Measurements from ENCODE around the gene GBX1. TPM values are rescaled to one million over a fixed set of nuclear protein-coding genes. Genes with fewer than 3 reads are reported as not detected.

GBX1 gene
- total RNA-seq, 6 experiments from 2014 or later: not detected

- no peak overlapping the region for H3K27ac ChIP-seq
- ATAC-seq (no peak), DNase-seq (peak in 1 of 3 donors; percentile 46)
- no peaks in the 10 kb centered on the region for H3K4me1 ChIP-seq
- intact Hi-C loops (cut with DNase I): no loop called here
- H3K36me3 ChIP-seq: peaks cover 0 to 35% (median 12%) of the 10 kb centered on the region in 4 donors
- no peak for TF ChIP-seq POLR2A (IDR thresholded peaks at IDR 0.05)
- no peak for TF ChIP-seq CTCF (IDR thresholded peaks at IDR 0.05)
- H3K27me3 ChIP-seq: no peaks in the 10 kb centered on the region
- no peak overlapping the region for H3K4me3 ChIP-seq
- no peaks in the 10 kb centered on the region for H3K9me3 ChIP-seq
- WGBS (ENCODE audit: insufficient coverage, low coverage, low lambda C conversion rate, missing lambda C conversion rate): 83% methylated on average over 1 of the region's 5 CpGs
These were observed 32.0 kb downstream of the GBX1 start for GRCh38 chr7:151135525-151135845.

- ATAC-seq: no peak
- 86% methylated on average over 10 of the region's 14 CpGs for WGBS (ENCODE audit: insufficient coverage, low coverage, low lambda C conversion rate, missing lambda C conversion rate)
These were observed 32.6 kb downstream of the GBX1 start for GRCh38 chr7:151134743-151135524.

GRCh38 chr7:151133986-151134742 lies 33.3 kb downstream of the GBX1 start:
- intact Hi-C loops (cut with DNase I): no loop called here
- no peak for ATAC-seq
- Histone ChIP-seq H3K27ac (no peak overlapping the region), H3K4me1 (no peaks in the 10 kb centered on the region), H3K4me3 (no peak overlapping the region), H3K27me3 (no peaks in the 10 kb centered on the region), H3K9me3 (no peaks in the 10 kb centered on the region), H3K36me3 (peaks cover 0 to 40% (median 14%) of the 10 kb centered on the region in 4 donors)
- DNase-seq: peak in 1 of 3 donors; percentile 31
- no peak for TF ChIP-seq CTCF (IDR thresholded peaks at IDR 0.05)
- TF ChIP-seq POLR2A (IDR thresholded peaks at IDR 0.05): no peak
- WGBS (ENCODE audit: insufficient coverage, low coverage, low lambda C conversion rate, missing lambda C conversion rate): 98% methylated on average over 8 of the region's 24 CpGs

More at GRCh38 chr7:151134743-151135524, 32.6 kb downstream of the GBX1 start:
- no peaks in the 10 kb centered on the region for H3K4me1 ChIP-seq
- no peak overlapping the region for H3K4me3 ChIP-seq
- no peaks in the 10 kb centered on the region for H3K9me3 ChIP-seq
- H3K27ac ChIP-seq: no peak overlapping the region
- intact Hi-C loops (cut with DNase I): no loop called here
- peak in 1 of 3 donors; percentile 34 for DNase-seq
- no peaks in the 10 kb centered on the region for H3K27me3 ChIP-seq
- TF ChIP-seq CTCF (IDR thresholded peaks at IDR 0.05) (no peak), POLR2A (IDR thresholded peaks at IDR 0.05) (no peak)
- peaks cover 0 to 36% (median 13%) of the 10 kb centered on the region in 4 donors for H3K36me3 ChIP-seq

- no peaks in the 10 kb centered on the region for H3K9me3 ChIP-seq
- intact Hi-C loops (cut with DNase I): no loop called here
- no peak overlapping the region for H3K4me3 ChIP-seq
- no peaks in the 10 kb centered on the region for H3K4me1 ChIP-seq
- 77% methylated on average over 9 of the region's 16 CpGs for WGBS (ENCODE audit: insufficient coverage, low coverage, low lambda C conversion rate, missing lambda C conversion rate)
- no peak overlapping the region for H3K27ac ChIP-seq
- DNase-seq: peak in 2 of 3 donors; percentile 8 to 34
- no peaks in the 10 kb centered on the region for H3K27me3 ChIP-seq
- no peak for TF ChIP-seq CTCF (IDR thresholded peaks at IDR 0.05)
- no peak for TF ChIP-seq POLR2A (IDR thresholded peaks at IDR 0.05)
- H3K36me3 ChIP-seq: peaks cover 0 to 44% (median 15%) of the 10 kb centered on the region in 4 donors
- ATAC-seq: no peak
These were observed 34.1 kb downstream of the GBX1 start for GRCh38 chr7:151133266-151133985.

Measured in right lobe of liver (tissue), 6 donors.